ENCODE data around the gene SNX6. TPM values are rescaled to one million over a fixed set of nuclear protein-coding genes. Genes with fewer than 3 reads are reported as not detected.
"Not testable (repeated sequence)": the region's sequence is repeated elsewhere in the genome, so short reads cannot be mapped to it uniquely, and the experiment has no call there.

SNX6 gene
- total RNA-seq, 1 donor from 2014 or later, result 161 TPM

- DNase-seq (ENCODE audit: extremely low read depth, low read depth, low spot score), result no peak
Measured at GRCh38 chr14:34527591-34527990, 102.4 kb downstream of the SNX6 start.

- not testable (repeated sequence) for DNase-seq (ENCODE audit: extremely low read depth, low read depth, low spot score)
Measured at GRCh38 chr14:34524216-34524615, 105.7 kb downstream of the SNX6 start.

- DNase-seq (ENCODE audit: extremely low read depth, low read depth, low spot score), result no peak
Measured at GRCh38 chr14:34522496-34522895, 107.5 kb downstream of the SNX6 start.

GRCh38 chr14:34521071-34521470, 108.9 kb downstream of the SNX6 start:
- not testable (repeated sequence) for DNase-seq (ENCODE audit: extremely low read depth, low read depth, low spot score)

DNA sequence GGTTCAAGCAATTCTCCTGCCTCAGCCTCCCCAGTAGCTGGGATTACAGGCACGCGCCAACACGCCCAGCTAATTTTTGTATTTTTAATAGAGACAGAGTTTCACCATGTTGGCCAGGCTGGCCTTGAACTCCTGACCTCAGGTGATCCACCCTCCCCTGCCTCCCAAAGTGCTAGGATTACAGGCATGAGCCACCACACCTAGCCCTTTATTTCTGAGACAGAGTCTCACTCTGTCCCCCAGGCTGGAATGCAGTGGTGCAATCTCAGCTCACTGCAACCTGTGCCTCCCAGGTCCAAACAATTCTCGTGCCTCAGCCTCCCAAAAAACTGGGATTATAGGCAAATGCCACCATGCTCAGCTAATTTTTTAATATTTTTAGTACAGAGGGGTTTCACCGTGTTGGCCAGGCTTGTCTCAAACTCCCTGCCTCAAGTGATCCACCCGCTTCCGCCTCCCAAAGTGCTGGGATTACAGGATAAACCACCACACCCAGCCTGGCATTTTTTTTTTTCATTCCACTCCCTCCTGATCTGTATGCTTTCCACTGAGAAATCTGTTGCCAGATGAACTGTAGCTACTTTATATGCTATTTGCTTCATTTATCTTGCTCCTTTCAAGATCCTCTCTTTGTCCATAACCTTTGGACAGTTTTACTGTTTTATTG, 109.5 kb downstream of the SNX6 start:
- not testable (repeated sequence) for DNase-seq (ENCODE audit: extremely low read depth, low read depth, low spot score)

Other genes with a start within 250 kb of the SNX6 start
- 13.3 and 18.8 TPM in 2 replicates for gene SPTSSA, start 167.9 kb downstream of the SNX6 start, total RNA-seq
- 18.9 and 23.5 TPM in 2 replicates for gene EAPP, start 90.4 kb downstream of the SNX6 start, total RNA-seq
- 69.6 and 74.9 TPM in 2 replicates for gene CFL2, start 84.4 kb upstream of the SNX6 start, total RNA-seq
- 36.9 and 53.4 TPM in 2 replicates for gene BAZ1A, start 245.2 kb upstream of the SNX6 start, total RNA-seq